Neuron (in vitro differentiated cells): Measurements from ENCODE around the gene PIK3R3.

Experiments
- H2AFZ ChIP-seq: one replicate; pipeline ENCODE4 v1.6.1; 2013; ENCODE audit warnings: low read depth, mild to moderate bottlenecking, inconsistent platforms, low read length, moderate library complexity
- H3K27me3 ChIP-seq: one replicate; pipeline ENCODE4 v1.6.1; 2013; ENCODE audit warnings: low read length; ENCODE audit not compliant: insufficient read depth
- H3K36me3 ChIP-seq: one replicate; pipeline ENCODE4 v1.6.1; 2013; ENCODE audit warnings: low read length; ENCODE audit not compliant: insufficient read depth
- H3K4me1 ChIP-seq: one replicate; pipeline ENCODE4 v1.6.1; 2013; ENCODE audit warnings: low read length; ENCODE audit not compliant: insufficient read depth
- H3K4me3 ChIP-seq: 2 replicates; pipeline ENCODE4 v1.5.1; 2013; ENCODE audit warnings: mild to moderate bottlenecking, low read length, moderate library complexity
- H3K9me3 ChIP-seq: one replicate; pipeline ENCODE4 v1.6.1; 2013; ENCODE audit warnings: low read length

Gene PIK3R3

GRCh38 chr1:46011121-46011695 lies 121.2 kb downstream of the PIK3R3 start:
- Histone ChIP-seq H3K9me3 (no peaks in the 10 kb centered on the region), H3K4me1 (no peaks in the 10 kb centered on the region), H2AFZ (no peak overlapping the region), H3K36me3 (peaks cover 59% of the 10 kb centered on the region), H3K4me3 (no peak overlapping the region), H3K27me3 (no peaks in the 10 kb centered on the region)

GRCh38 chr1:46010611-46011010 lies 121.8 kb downstream of the PIK3R3 start:
- peaks cover 64% of the 10 kb centered on the region for H3K36me3 ChIP-seq
- no peaks in the 10 kb centered on the region for H3K9me3 ChIP-seq
- no peaks in the 10 kb centered on the region for H3K4me1 ChIP-seq
- H2AFZ ChIP-seq, result no peak overlapping the region
- H3K4me3 ChIP-seq, result no peak overlapping the region
- no peaks in the 10 kb centered on the region for H3K27me3 ChIP-seq

DNA sequence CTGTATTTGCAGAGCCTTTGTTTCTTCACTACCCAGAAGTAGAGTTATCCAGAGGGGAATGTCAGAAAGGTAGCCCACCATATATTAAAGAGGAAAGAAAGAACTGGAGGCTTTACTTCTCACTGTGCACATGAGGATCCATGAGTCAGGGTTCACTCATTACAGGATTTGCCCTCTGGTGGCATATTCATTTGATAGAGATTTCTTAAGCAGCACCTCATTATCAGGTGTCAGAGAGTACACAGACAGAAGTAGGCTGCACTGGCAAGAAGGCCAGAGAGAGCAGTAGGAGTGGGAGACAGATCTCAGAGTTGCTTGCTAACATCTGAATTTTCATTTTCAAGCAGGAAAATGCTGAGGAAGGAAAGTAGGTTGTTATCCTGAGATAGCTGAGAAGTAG lies 123.8 kb downstream of the PIK3R3 start:
- H3K36me3 ChIP-seq, result peaks cover 66% of the 10 kb centered on the region
- H3K4me3 ChIP-seq, result no peak overlapping the region
- no peaks in the 10 kb centered on the region for H3K27me3 ChIP-seq
- no peak overlapping the region for H2AFZ ChIP-seq
- H3K9me3 ChIP-seq, result no peaks in the 10 kb centered on the region
- H3K4me1 ChIP-seq, result no peaks in the 10 kb centered on the region

DNA sequence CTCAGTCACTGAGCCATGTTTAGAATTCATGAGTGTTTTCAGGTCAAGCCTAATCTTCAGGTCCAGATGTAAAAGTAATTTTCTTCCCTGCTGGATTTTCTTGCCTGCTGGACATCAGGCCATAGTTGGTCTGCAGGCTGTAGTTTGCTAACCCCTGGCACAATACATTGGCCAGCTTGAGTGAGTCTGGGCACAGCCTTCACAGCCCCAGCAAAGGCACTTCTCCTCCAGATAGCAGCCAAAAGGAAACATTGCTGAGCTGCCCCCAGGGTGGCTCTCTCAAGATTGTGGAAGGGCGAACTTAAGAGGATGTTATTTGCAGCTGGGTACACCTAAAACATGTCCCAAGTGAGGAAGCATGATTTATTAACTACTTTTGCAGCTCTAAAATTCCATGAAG lies 126.8 kb downstream of the PIK3R3 start:
- peaks cover 52% of the 10 kb centered on the region for H3K36me3 ChIP-seq
- H3K4me1 ChIP-seq, result no peaks in the 10 kb centered on the region
- H3K9me3 ChIP-seq, result no peaks in the 10 kb centered on the region
- H3K27me3 ChIP-seq, result no peaks in the 10 kb centered on the region
- H2AFZ ChIP-seq, result no peak overlapping the region
- no peak overlapping the region for H3K4me3 ChIP-seq

DNA sequence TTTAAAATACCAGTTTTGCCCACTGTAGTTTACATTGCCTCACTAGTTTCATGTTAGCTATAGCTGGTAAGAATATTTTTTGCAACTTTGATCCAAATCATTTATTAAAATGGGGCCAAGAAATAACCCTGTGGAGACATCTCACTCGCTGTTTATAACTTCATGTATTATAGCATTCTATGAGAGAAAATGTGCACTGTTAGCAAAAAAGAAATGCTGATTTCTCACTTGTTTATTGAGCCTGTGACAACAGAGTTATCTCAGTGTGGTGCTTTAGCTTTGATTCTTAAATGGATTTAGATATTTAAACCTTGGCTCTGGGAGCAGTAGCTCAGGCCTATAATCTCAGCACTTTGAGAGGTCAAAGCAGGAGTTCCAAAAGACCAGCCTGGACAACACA lies 127.9 kb downstream of the PIK3R3 start:
- H3K4me1 ChIP-seq, result no peaks in the 10 kb centered on the region
- peaks cover 1% of the 10 kb centered on the region for H3K9me3 ChIP-seq
- no peaks in the 10 kb centered on the region for H3K27me3 ChIP-seq
- H3K4me3 ChIP-seq, result no peak overlapping the region
- no peak overlapping the region for H2AFZ ChIP-seq
- peaks cover 47% of the 10 kb centered on the region for H3K36me3 ChIP-seq

DNA sequence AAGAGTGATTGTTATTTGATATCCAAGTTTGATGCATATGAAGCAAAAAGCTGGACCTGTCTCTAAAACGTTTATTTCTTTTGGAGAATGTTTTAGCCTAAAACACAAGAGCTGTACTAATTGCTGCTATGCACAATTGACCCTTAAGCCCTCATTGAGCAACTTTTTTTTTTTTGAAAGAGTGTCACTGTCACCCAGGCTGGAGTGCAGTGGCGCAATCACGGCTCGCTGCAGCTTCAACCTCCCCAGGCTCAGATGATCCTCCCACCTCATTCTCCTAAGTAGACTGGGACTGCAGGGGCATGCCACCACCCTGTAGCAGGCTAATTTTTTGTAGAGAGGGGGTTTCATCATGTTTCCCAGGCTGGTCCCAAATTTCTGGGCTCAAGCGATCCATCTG lies 129.1 kb downstream of the PIK3R3 start:
- Histone ChIP-seq H2AFZ (no peak overlapping the region), H3K4me3 (no peak overlapping the region), H3K4me1 (no peaks in the 10 kb centered on the region), H3K36me3 (peaks cover 37% of the 10 kb centered on the region), H3K9me3 (peaks cover 1% of the 10 kb centered on the region), H3K27me3 (no peaks in the 10 kb centered on the region)

- H3K27me3 ChIP-seq, result no peaks in the 10 kb centered on the region
- H3K4me1 ChIP-seq, result no peaks in the 10 kb centered on the region
- peaks cover 30% of the 10 kb centered on the region for H3K36me3 ChIP-seq
- H3K9me3 ChIP-seq, result peaks cover 1% of the 10 kb centered on the region
- H2AFZ ChIP-seq, result no peak overlapping the region
- no peak overlapping the region for H3K4me3 ChIP-seq
These were observed 129.8 kb downstream of the PIK3R3 start for GRCh38 chr1:46002551-46003150.

GRCh38 chr1:46001081-46001785 lies 131.2 kb downstream of the PIK3R3 start:
- Histone ChIP-seq H3K36me3 (peaks cover 18% of the 10 kb centered on the region), H3K9me3 (peaks cover 1% of the 10 kb centered on the region), H2AFZ (no peak overlapping the region), H3K4me3 (no peak overlapping the region), H3K4me1 (no peaks in the 10 kb centered on the region), H3K27me3 (no peaks in the 10 kb centered on the region)

DNA sequence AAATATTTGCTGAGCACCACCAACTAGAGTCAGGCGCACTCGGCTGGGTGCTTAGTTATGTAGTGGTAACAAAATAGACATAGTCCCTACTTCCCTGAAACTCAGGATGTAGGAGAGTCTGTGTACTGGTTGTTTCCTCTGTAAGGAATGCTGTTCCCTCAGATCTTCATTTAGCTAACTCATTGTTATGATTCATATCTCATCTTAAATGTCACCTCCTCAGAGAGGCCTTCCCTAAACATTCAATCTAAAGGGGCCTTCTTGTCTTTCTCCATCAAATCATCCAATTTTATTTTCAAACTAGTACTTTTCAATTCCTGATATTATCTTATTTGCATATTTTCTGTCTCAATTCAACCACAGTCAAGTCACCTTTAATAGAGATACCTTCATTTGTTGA lies 132.9 kb downstream of the PIK3R3 start:
- Histone ChIP-seq H3K4me3 (no peak overlapping the region), H3K36me3 (peaks cover 13% of the 10 kb centered on the region), H3K4me1 (no peaks in the 10 kb centered on the region)

DNA sequence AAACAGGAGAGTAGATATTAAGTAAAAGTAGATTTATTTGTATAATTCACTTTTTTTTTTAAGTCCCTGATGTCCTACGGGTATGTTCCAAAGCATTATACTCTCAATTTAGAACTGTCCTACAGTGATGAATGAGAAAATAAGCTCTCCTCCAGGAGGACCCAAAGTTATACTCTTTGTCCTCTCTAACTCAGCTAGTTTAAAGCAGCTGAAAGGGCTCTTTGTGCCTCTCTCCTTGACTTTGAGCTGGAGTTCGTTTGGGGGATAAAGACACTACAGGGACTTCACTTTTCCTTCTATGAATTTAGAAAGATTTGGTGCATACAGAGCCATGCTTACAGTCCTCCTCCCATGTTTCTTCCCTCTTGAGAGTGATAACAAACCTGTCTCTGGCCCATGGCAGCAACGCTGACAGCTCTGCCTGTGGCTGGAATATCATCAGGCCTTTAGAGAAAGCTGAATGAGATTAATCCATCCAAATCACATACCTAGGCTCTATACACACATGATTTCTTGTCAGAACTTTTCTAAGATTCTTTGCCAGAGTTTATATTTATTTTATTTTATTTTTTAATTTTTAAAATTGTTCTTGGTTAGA lies 134.3 kb downstream of the PIK3R3 start:
- no peaks in the 10 kb centered on the region for H3K4me1 ChIP-seq
- H2AFZ ChIP-seq, result no peak overlapping the region
- peaks cover 8% of the 10 kb centered on the region for H3K36me3 ChIP-seq
- no peaks in the 10 kb centered on the region for H3K27me3 ChIP-seq
- H3K4me3 ChIP-seq, result no peak overlapping the region
- H3K9me3 ChIP-seq, result peaks cover 3% of the 10 kb centered on the region

More for the DNA sequence above, 132.9 kb downstream of the PIK3R3 start:
- no peak overlapping the region for H2AFZ ChIP-seq
- peaks cover 1% of the 10 kb centered on the region for H3K9me3 ChIP-seq
- H3K27me3 ChIP-seq, result no peaks in the 10 kb centered on the region

GRCh38 chr1:45995298-45995697 lies 137.1 kb downstream of the PIK3R3 start:
- Histone ChIP-seq H3K36me3 (peaks cover 7% of the 10 kb centered on the region), H3K9me3 (peaks cover 9% of the 10 kb centered on the region), H3K4me1 (no peaks in the 10 kb centered on the region), H2AFZ (no peak overlapping the region), H3K4me3 (no peak overlapping the region), H3K27me3 (no peaks in the 10 kb centered on the region)

DNA sequence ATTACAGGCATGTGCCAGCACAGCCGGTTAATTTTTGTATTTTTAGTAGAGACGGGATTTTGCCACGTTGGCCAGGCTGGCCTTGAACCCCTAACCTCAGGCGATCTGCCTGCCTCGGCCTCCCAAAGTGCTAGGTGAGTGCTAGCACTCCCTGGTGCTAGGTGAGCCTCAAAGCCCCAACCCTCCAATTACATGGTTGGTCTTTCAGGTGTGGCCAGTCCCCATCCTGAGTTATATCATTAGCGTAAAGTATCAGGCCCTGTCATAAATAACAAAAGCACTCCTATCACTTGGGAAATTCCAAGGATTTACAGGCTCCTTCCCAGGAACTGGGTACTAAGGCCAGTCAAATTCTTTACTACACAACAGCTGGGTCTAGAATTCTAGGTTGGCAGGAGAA lies 138.0 kb downstream of the PIK3R3 start:
- no peaks in the 10 kb centered on the region for H3K4me1 ChIP-seq
- peaks cover 9% of the 10 kb centered on the region for H3K9me3 ChIP-seq
- H3K36me3 ChIP-seq, result peaks cover under 1% of the 10 kb centered on the region
- no peak overlapping the region for H3K4me3 ChIP-seq
- H3K27me3 ChIP-seq, result no peaks in the 10 kb centered on the region
- H2AFZ ChIP-seq, result no peak overlapping the region
